HG03378 (cell line): ENCODE results near the gene ELF4.

Experiments used
- ATAC-seq: cut with Tn5 transposase; IDR thresholded peaks from one replicate; pipeline ENCODE4 v1.9.1; 2021; ENCODE audit warnings: mild to moderate bottlenecking, moderate library complexity; ENCODE audit not compliant: unreplicated experiment

The ELF4 gene

DNA sequence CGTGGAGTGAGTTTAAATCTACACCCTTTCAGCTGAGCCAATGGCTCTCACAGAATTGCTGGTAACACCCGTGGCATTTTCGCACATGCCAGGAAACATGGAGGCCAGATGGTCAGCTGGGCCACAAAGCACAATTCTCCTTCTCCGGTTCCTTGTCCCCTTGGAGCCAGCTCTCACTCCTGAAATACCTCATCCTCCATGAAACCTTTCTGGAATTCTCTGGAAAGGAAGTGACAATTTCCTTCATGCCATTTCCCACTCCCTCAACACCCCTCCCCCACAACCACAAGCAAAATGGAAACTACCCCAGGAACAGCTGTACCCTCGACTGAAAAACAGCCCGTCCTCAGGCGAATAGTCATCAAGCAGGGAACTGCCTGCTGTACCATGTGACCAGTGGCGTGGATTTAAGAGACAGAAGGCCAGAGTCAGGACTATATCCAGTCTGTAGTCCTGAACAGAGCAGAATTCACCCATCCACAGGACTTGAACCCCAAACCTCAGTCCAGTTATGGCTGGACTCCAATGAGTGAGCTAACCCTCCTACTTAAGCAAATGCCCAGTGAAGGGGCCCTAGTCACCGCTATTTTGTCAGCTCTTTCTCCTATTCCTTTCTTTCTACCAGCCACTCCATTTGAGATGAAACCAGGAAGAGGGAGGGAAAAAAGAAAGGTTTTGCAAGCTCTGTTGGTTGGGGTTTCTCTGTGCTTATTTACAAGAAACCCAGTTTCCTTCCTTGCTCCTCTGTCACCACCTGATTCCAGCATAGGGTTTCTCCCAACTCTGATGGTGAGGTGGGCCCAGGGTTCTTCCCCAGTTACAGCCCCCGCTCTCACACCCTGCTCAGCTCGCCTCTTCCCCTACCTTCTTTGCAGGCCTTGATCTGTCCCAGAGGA, 24.5 kb downstream of the ELF4 start:
- ATAC-seq, result no peak

DNA sequence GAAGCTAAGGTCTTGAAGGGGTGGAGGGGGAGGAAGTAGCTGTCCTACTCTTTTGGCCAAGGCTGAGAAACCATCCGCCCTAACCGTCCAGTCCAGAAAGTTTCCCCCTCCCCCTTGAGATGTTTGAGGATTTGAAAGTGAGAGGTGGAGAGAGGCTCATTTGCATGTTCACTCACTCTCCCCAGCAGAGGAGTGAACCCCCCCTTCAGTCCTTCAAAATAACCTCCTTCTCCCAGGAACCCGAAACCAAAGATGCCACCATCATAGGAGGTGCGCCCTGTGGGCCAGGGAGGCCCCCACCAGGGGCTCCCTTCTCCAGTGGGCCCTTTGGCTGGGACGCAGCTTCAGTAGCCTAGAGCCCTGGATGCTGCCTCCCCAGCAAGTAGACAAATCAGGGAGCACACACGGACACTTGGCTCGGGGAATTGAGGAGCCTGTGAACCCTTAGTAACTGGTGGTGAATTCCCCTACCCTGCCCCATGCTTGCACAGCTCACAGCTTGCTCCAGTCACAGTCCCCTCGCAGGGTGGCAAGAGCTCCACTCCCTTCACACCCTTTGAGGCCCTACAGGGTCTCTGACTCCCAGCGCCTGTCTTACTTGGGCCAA, 25.6 kb downstream of the ELF4 start:
- peak; percentile 35 for ATAC-seq

DNA sequence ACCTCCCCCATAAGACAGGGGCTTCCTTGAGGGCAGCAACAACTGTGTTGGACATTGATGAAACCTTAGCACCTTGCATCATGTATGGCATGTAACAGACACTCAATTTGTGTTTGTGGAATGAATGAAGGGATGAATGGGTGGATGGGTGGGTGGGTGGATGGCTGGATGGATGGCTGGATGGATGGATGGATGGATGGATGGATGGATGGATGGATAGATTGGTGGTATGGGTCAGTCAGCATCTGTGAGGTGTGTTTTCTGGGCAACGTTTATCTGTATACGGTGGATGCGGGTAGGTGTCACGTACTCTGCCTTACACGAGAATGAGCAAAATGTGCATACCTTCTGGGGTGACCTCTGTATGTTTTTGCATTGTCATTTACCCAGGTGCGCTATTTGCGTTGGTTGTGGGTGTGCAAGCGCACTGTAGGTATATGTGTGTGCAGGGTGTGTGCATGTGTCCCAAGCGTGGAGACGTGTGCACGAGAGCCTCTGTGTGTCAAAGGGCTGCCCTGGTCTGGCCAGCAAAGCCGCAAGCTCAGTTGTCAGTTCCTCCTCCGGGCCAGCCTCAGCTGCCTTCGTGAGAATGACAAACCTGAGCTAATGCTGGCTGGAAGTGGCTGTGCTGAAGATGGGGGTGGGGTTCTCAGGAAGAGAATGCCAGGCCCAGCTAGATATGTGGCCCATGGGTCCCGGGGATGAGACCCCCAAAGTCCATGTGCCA, 26.5 kb downstream of the ELF4 start:
- peak; percentile 30 for ATAC-seq

DNA sequence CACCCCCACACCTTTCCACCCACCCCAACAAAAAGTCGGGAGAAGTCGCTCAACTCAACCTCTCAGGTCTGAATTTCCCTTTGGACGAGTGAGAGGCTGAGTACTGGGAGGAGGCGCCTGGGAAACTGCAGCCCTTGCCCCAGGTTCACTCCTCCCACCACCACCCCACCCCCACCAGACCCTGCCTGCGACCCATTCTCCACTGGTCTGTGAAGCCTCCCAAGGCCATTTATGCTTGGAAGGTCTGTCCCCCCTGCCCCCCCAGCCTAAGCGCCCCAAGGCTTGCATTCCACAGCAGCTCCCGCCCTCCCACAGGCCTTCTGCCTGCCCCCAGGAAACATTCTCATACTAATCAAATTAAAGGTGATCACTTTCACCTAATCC, 27.2 kb downstream of the ELF4 start:
- no peak for ATAC-seq

DNA sequence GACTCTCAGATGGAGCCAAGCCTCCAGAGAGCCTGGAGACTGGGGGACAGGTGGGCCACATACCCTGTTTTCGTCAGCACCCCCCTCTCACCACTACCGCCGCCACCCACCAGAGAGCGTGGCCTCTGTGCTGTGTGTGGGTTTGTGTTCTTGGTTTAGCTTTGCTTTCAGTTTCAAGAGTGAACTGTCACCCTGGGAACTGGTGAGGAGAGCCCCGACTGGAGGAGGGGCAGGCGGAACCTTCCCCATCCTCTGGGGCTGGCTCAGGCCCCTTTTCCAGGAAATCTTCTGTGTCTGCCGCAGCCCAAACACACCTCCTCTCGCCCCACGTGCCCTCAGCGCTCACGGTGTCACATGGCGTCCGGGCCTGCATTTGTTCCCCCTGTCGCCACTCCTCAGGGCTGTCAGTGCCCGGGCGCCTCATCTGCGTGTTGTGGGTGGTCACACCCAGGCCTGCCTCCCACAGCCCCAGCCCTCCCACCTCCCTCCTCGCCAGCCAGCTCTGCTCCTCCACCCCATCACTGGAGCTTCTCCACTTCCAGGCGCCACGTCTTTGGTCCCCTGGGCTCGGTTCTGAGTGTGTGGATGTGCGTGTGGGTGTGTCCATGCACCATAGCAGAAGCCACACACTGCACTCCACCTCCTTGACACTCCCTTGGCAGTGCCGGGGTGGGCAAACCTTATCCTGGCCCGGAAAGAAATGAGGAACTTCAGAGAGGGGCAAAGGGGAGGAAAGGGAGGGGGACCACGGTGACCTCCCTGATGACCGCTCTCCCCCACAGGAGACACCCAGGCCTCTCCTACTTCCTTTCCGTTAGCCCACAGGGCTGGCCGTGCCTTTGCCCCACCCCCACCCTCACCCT, 27.8 kb downstream of the ELF4 start:
- peak; percentile 72 for ATAC-seq

DNA sequence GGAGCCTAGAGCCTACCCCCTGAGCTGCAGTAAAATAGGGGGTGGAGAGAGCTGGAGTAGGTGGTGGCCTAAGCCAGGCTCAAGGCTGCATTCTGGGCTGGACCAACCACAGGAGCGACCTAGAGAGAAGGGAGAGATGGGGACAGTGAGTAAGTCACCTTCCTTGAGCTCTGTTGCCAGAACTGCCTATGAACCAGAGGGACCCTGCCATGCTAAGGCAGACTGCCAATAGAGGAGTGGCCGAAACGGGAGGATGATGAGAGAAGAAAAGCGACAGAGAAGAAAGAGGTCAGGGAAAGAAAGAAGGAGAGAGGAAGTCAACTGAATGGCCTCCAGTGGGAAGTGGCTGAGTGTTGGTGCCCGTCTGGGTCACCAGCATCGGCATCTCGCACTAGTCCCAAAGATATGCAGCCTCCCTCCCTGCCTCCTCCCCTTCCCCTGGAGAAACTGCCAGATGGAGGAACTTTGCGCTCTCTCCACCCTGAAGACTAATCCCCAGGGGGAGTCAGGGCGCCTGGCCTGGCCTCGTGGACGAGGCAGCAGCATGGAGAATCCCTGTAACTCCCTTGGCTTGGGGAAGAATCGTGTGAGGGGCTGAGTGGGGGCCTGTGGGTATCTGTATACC, 28.8 kb downstream of the ELF4 start:
- ATAC-seq, result no peak

DNA sequence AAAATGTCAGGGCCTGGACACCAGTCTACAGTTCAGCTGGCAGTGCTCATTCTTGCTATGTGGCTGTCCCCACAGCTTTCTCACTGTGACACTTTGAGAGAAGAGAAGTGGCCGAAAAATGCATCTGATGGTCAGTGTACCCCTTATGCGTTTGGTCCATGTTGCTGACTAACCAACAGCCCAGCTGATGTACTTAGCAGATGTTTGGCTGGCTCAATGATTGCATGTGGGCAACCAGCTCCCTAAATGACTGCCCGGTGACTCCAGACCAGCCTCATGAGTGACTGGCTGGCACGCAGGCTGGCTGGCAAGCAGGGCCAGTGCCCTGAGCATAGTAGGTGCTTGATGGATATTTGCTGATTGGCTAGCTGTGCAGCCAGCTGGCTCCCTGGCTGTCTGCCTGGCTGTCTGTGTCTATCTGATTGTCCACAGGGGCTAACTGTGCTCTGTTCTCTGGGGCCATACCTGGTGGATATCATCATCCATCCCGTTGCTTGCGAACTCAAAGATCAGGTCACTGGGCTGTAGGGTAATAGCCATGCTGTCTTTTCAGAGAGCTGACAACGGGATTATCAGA, 29.4 kb downstream of the ELF4 start:
- ATAC-seq, result no peak

DNA sequence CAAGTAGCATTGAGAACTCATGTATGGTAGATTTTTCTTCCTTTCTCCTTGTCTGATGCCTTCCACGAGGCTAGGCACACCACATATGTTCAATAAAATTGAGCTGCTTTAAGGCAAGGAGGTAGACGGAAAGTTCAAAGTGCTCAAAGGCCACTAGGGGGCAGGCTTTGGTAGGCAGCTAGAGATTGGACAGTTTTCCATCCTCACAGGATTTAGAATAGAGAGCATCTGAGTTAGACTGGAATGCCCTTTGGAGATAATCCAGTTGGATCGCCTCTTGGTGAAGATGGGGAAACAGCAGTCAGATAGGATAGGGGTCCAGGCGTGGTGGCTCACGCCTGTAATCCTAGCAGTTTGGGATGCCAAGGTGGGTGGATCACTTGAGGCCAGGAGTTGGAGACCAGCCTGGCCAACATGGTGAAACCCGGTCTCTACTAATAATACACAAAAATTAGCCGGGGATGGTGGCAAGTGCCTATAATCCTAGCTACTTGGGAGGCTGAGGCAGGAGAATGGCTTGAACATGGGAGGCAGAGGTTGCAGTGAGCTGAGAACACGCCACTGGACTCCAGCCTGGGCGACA, 30.4 kb downstream of the ELF4 start:
- ATAC-seq, result no peak

DNA sequence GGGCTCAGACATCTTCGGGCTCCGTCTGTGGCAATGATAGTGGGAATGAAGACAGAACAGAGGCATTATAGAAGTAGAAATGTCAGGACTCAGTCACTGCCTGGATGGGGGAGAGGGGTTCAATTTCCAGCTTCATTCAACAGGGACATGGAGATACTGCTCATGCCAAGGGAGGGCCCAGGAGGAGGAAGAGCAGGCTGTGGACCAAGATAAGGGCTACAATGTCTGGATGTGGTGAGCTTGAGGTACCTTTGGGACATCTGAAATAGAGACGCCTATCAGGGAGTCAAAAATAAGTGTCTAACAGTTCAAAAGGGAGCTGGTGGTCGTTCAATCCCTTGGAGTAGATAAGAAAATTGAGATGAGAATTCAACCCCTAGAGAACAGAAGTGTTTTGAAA, 34.5 kb downstream of the ELF4 start:
- no peak for ATAC-seq

DNA sequence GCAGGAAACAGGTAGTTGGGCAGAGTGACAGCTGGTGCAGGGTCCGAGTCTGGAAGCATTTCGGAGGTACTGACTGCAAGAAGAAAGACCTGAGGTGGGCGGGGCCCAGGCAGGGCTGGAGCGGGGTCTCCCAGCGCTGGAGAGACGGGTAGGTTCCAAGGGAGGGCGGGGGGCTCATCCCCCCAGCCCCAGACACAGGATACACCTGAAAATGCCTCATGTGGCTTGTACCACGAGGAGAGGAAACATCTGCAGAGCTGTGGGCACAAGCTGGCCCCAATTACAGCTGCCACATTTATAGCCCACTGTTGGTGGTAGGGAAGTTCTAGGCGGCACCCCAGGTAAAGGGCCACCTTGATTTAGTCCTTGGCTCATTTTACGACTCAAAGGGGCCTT, 38.0 kb downstream of the ELF4 start:
- no peak for ATAC-seq

DNA sequence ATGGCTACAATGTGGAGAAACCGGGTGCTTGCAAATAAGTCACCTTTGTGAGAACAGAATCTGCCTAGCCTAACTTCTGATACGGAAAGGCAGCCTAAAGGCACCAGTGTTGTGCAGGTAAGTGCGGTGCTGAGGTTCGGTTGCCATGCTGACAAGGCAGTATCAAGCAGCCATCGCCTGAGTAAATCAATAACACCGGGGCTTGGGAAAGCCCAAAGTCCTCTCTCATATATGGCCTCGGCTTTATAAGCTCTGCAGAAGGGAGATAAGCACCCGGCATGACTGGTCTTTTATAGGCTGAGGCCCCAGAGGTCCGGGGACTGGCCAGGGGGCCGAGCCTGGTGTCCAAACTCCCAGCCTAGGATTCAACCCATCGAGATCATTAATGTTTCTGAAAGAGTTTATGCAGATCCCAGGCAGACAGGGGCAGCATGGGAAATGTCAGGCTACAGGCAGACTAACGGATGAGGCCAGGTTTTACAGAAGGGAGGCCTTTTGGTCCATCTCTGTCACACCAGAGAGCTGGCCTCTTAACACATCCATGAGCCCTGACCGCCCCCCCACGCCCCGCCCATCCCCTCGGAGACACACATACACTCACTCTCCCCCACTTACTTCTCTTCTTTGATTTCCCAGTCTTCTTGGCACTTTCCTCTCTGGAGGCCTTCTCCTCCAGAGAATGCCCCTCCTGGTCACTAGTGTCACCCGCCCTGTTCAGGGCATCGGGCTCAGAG, 38.5 kb downstream of the ELF4 start:
- ATAC-seq, result no peak

DNA sequence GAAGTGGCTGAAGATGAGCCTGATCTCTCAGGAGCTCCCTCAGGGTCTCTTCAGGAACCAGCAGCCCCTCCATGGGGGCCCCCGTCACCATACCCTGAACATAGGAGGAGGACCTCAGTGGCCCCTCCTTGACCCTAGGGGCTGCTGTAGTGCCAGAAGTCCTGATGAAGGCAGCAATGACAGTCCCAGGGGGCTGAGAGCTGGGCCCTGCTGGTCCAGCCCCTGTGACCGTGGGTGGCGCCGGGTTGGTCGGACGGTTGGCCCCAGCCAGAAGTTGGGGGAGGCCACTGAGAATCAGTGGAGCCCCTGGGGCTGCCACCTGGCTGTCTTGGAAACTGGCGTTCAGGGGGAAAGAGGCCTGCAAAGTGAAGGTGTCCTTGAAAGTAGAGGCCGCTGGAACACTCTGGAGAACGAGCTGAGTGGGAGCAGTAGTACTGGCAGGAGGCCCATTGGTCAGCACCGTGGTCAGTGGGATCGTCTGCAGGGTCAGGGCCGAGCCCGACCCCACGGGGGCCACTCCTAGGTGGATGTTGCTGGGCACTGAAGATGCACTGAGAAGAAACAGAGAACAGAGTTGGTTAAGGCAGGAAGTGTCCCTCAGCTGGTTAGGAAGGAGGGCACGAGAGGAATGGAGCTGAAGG, 43.2 kb downstream of the ELF4 start:
- ATAC-seq, result no peak

DNA sequence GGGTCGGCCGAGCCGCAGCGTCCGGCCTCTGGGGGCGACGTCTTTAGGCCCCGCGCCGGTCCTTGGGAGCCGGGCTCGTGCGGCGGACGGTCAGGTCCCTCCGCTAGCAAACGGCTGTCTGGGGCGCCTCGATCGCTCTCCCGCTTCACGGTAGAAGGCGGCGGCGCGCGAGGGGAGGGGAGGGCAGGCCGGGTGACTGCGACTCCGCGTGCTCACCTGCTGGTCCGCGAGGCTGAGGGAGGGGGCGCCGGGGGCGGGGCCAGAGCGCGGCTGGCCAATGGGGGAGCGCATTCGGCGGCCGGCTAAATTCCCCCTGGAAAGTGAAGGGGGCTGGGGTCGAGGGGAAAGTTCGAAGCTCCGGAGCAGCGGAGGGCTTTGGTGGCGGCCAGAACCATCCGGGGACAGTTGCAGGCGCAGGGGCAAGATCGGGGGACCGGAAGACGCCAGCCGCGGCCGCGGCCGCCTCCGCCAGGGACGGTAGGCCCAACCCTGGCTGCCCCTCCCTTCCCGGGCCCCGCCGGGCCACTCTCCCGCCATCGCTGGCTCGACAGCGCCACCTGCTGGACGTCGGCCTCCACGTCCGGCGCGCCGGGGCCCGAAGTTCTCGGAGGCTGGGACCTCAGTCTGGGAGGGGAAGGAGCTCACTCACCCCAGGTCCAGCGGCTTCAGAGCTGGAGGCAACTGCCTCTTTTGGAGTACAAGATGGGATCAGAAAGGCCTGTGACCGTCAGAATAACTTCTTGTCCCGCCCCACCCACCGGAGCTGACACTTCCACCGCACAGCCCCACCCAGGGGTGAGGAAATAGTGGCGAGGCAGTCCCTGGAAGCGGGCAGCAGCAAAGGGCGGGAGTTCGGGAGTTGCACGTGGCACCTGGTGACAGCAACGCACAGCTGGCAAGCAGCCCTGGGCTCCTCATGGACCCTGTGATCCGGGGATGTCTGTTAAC, 49.9 kb downstream of the ELF4 start:
- peak; percentile 58 for ATAC-seq

DNA sequence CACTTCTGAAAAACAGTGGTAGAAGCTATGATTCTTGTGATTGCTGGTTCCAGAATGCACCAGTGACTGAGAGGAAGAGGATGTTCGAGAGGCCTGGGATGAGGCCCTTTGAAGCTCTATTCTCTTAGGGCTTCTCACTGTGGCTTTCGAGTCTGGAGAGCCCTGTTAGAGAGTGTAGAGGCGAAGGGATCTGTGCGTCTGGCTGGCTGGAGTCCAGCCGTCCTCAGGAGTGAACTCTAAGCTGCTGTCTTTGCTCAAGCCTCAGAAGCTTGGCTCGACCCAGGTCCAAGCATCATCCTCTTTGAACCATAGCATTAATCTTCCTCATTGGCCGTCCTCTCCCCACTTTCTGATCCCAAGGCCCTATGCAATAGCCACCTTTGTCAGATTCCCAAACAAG, 51.6 kb downstream of the ELF4 start:
- no peak for ATAC-seq

DNA sequence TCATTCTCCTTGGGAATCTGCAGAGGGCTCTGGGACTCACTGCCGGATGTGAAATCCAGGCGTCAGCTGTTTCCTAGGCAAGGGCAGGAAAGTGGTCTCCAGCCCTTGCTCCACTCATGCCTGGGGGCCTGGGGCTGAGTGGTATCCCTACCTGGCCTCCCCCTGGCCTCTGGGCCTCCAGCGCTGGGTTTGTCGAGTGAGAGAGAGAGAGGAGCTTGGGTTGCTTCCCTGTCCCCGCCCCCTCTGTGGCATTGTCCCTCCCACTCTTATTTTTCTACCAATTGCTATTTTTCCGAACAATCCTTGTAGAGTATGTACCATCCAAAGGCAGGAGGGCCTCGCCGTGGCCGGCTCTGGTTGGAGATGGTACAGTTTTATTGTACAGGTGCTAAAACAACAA, 53.1 kb downstream of the ELF4 start:
- ATAC-seq, result no peak

DNA sequence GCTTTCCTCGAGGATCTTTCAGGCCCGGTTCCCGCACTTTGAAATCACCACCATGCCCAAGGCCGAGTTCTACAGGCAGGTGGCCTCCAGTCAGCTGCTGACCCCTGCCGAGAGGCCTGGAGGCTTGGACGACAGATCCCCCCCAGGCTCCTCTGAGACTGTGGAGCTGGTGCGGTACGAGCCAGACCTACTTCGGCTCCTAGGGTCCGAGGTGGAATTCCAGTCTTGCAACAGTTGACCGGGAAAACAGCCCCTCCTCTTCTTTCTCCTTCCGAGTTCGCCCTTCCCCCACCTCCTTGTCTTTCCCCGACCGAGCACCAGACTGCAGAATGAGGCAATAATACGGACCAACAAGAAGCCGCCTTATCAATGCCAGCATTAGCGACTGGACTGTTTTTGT, 54.4 kb downstream of the ELF4 start:
- ATAC-seq, result no peak

DNA sequence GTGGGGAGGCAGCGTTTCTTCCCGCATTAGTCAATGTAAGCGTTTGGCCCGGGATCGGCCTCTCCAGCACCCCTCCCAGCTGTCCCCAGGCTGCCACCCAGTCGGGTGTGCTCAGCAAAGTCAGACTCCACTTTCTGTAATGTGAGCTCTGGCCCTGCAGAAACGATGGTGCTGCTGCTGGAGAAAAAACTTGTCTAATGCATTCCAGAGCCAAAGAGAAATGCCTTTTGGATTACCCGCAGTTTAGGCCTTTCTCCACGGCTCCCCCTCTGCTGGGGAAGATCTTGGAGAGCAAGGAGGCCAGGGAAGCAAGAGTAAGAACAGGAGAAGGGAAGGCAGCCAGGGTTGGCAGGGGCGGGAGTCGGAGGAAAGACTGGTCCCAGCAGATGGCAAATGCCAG, 55.2 kb downstream of the ELF4 start:
- ATAC-seq, result no peak

DNA sequence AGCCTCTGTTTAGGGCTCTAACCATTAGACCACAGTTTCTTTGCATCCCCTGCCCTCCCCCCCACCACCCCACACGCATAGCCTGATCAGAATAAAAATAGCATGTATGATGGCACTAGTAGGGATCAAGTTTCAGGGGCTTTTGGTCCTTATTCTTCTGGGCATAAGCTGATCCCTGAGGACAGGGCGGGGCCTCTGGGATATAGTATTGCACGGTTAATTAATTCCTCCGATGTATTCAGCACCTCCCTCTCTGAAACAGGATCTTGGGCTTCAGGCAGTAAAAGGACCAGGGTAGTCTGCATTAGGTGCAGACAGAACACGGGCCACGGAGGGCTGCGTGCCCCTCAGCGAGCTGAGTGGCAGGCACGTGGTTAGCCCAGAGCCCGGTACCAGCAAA, 57.1 kb downstream of the ELF4 start:
- ATAC-seq, result no peak
